B cell (primary cell): ENCODE data around the gene CTNNA3. TPM values are rescaled to one million over a fixed set of nuclear protein-coding genes. Genes with fewer than 3 reads are reported as not detected.

Source experiments
- ATAC-seq: fragments of 200-7000 bp; cut with Tn5 transposase; one replicate; pipeline ENCODE4 v1.10.0; 2021; ENCODE audit warnings: low read depth, mild to moderate bottlenecking, moderate number of reproducible peaks, moderate library complexity
- CTCF ChIA-PET: fragments of 350-600 bp; sonication (Branson Sonifier 250); formaldehyde crosslinking; loops from one replicate; lab custom pipeline; 2021; ENCODE audit warnings: antibody characterized with exemption, inconsistent platforms; lab: Charles Lee
- POLR2A ChIA-PET: fragments of 350-600 bp; sonication (Branson Sonifier 250); formaldehyde crosslinking; loops from one replicate; lab custom pipeline; 2021; ENCODE audit warnings: antibody characterized with exemption; lab: Charles Lee
- DNase-seq: peaks from one replicate; pipeline ENCODE4 v3.0.0; 2013
- H2AFZ ChIP-seq: 2 replicates; pipeline ENCODE4 v1.6.1; 2012; ENCODE audit warnings: mild to moderate bottlenecking, low read depth, low read length; ENCODE audit not compliant: insufficient read depth, poor library complexity, severe bottlenecking
- H3K27ac ChIP-seq, 2 donors: 1 replicate in 1 of 2; 2 replicates in 1 of 2; pipeline ENCODE4 v1.5.1; 2012 to 2013; ENCODE audit warnings: low read length in 2 of 2, mild to moderate bottlenecking in 2 of 2, moderate library complexity in 1 of 2
- H3K27me3 ChIP-seq, 4 experiments: fragments of 200-600 bp in 1 of 4; sonication (generic) in 1 of 4; replicated peaks in 1 of 4; 1 replicate in 2 of 4; 2 replicates in 2 of 4; pipeline versions ENCODE4 v1.6.1 to v1.7.0; 2013 to 2016; ENCODE audit warnings: low read length in 3 of 4, mild to moderate bottlenecking in 2 of 4, mixed read lengths in 1 of 4, moderate library complexity in 1 of 4; ENCODE audit not compliant: insufficient read depth in 4 of 4, control insufficient read depth in 3 of 4; ENCODE audit errors: control extremely low read depth in 1 of 4
- H3K36me3 ChIP-seq, 2 experiments: replicated peaks in 1 of 2; 1 replicate in 1 of 2; 2 replicates in 1 of 2; pipeline versions ENCODE4 v1.6.1 to v1.7.1; 2013; ENCODE audit warnings: low read length in 1 of 2; ENCODE audit not compliant: insufficient read depth in 2 of 2, control insufficient read depth in 1 of 2; ENCODE audit errors: control extremely low read depth in 1 of 2, extremely low read depth in 1 of 2
- H3K4me1 ChIP-seq, 2 donors: fragments of 200-600 bp in 1 of 2; sonication (generic) in 1 of 2; 1 replicate in 1 of 2; 2 replicates in 1 of 2; pipeline versions ENCODE4 v1.5.1 to v1.6.1; 2013 to 2017; ENCODE audit warnings: low read length in 2 of 2; ENCODE audit not compliant: control insufficient read depth in 2 of 2, insufficient read depth in 2 of 2
- H3K4me2 ChIP-seq: replicated peaks from 2 replicates; pipeline ENCODE3; 2012; ENCODE audit warnings: mild to moderate bottlenecking, low read depth, low read length; ENCODE audit not compliant: poor library complexity, severe bottlenecking
- H3K4me3 ChIP-seq, 5 experiments: fragments of 200-600 bp in 1 of 5; sonication (generic) in 1 of 5; 1 replicate in 3 of 5; 2 replicates in 2 of 5; pipeline versions ENCODE4 v1.5.1 to v1.7.0; 2011 to 2016; ENCODE audit warnings: low read length in 4 of 5, mild to moderate bottlenecking in 4 of 5, low read depth in 2 of 5, control low read depth in 1 of 5, moderate library complexity in 1 of 5; ENCODE audit not compliant: insufficient read depth in 1 of 5; ENCODE audit errors: control extremely low read depth in 1 of 5, extremely low read depth in 1 of 5
- H3K79me2 ChIP-seq: fragments of 200-600 bp; sonication (generic); one replicate; pipeline ENCODE4 v1.6.0; 2016; ENCODE audit warnings: low read length; ENCODE audit not compliant: control insufficient read depth, insufficient read depth
- H3K9ac ChIP-seq: fragments of 200-600 bp; sonication (generic); 2 replicates; pipeline ENCODE4 v1.6.1; 2017; ENCODE audit warnings: mild to moderate bottlenecking, low read length, moderate library complexity
- H3K9me3 ChIP-seq, 3 donors: one replicate each; pipeline versions ENCODE4 v1.6.1 to v1.7.1; 2013; ENCODE audit warnings: low read length in 2 of 3; ENCODE audit not compliant: control insufficient read depth in 2 of 3, insufficient read depth in 1 of 3; ENCODE audit errors: control extremely low read depth in 1 of 3
- H4K20me1 ChIP-seq: 2 replicates; pipeline ENCODE4 v1.6.0; 2012; ENCODE audit warnings: mild to moderate bottlenecking, low read length; ENCODE audit not compliant: insufficient read depth, control insufficient read depth, poor library complexity, severe bottlenecking
- H3K27ac Mint-ChIP-seq: one replicate; pipeline ENCODE4 v1.8.0; 2021; ENCODE audit warnings: mixed read lengths
- H3K27me3 Mint-ChIP-seq: one replicate; pipeline ENCODE4 v1.8.0; 2021; ENCODE audit warnings: mixed read lengths
- H3K4me1 Mint-ChIP-seq: one replicate; pipeline ENCODE4 v1.8.0; 2021; ENCODE audit warnings: mixed read lengths
- H3K4me3 Mint-ChIP-seq: one replicate; pipeline ENCODE4 v1.8.0; 2021; ENCODE audit warnings: mixed read lengths
- H3K9me3 Mint-ChIP-seq: one replicate; pipeline ENCODE4 v1.8.0; 2022; ENCODE audit warnings: mixed read lengths; ENCODE audit not compliant: insufficient read depth
- EZH2 ChIP-seq: IDR thresholded peaks from 2 replicates; pipeline ENCODE4 v1.6.1; 2012; ENCODE audit warnings: borderline replicate concordance, low read depth, mild to moderate bottlenecking, moderate library complexity, low read length; ENCODE audit not compliant: insufficient read depth, poor library complexity, severe bottlenecking
- WGBS: methylation state at CpG from one replicate; pipeline ENCODE4 v1.1.5; 2013; ENCODE audit warnings: missing lambda C conversion rate; ENCODE audit not compliant: insufficient coverage; 5-methylcytosine and 5-hydroxymethylcytosine counted together
- intact Hi-C: fragments of 100-400 bp; cut with micrococcal nuclease; formaldehyde crosslinking; loops from one replicate; pipeline ENCODE4 v1.10.0; 2022
- polyA plus RNA-seq: library from polyadenylated mRNA; depleted of rRNA; stranded (reverse); fragments of >200 nt; gene quantifications from 2 replicates; pipeline ENCODE4 v1.2.3, GENCODE V29; 2012
- total RNA-seq, 2 donors: library from RNA; stranded (reverse); fragments of 120-200 nt in 1 of 2; gene quantifications; 1 replicate in 1 of 2; 2 replicates in 1 of 2; pipeline versions ENCODE4 v1.2.3 to v1.2.4, GENCODE V29; 2013 to 2022
- TF ChIP-seq, protein P1 (sequence below): fragments of 200-600 bp; IDR thresholded peaks from one replicate; pipeline ENCODE4 v1.8.0; 2022; ENCODE audit warnings: antibody characterized with exemption, mild to moderate bottlenecking

Gene CTNNA3
- total and polyA plus RNA-seq, 2 donors (not counting 1 experiment from before 2014, with no cell fraction given) = 0.01 TPM; not detected in 1

DNA sequence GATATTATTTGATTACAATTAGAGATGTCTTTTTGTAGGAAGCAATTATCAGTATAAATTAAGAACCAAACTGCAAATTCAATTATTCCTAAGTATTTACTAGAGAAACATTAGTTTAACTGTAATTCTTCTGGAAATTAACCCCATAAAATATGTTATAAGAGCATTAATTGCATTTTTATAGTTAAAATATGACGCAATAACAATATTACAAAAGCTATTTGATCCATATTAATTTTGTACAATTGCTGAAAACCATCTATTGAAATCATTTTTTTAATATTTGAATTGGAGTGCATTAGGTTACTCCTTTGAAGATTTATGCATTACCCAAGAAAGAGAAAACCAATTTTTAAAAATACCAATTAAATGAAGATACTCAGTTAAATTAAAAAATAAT is 1024.9 kb downstream of the CTNNA3 start:
- TF ChIP-seq, protein P1, sequence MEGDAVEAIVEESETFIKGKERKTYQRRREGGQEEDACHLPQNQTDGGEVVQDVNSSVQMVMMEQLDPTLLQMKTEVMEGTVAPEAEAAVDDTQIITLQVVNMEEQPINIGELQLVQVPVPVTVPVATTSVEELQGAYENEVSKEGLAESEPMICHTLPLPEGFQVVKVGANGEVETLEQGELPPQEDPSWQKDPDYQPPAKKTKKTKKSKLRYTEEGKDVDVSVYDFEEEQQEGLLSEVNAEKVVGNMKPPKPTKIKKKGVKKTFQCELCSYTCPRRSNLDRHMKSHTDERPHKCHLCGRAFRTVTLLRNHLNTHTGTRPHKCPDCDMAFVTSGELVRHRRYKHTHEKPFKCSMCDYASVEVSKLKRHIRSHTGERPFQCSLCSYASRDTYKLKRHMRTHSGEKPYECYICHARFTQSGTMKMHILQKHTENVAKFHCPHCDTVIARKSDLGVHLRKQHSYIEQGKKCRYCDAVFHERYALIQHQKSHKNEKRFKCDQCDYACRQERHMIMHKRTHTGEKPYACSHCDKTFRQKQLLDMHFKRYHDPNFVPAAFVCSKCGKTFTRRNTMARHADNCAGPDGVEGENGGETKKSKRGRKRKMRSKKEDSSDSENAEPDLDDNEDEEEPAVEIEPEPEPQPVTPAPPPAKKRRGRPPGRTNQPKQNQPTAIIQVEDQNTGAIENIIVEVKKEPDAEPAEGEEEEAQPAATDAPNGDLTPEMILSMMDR = no peak
- no peak for TF ChIP-seq EZH2
- Histone ChIP-seq H3K4me1 (no peaks in the 10 kb centered on the region), H3K27me3 (no peaks in the 10 kb centered on the region), H3K4me3 (no peak overlapping the region), H3K9ac (no peak overlapping the region), H3K36me3 (no peaks in the 10 kb centered on the region), H3K9me3 (no peaks in the 10 kb centered on the region), H3K4me2 (no peak overlapping the region), H2AFZ (no peak overlapping the region), H3K79me2 (no peaks in the 10 kb centered on the region), H4K20me1 (no peaks in the 10 kb centered on the region), H3K27ac (no peak overlapping the region)
- Mint-ChIP-seq H3K4me1 (no peaks in the 10 kb centered on the region), H3K9me3 (no peaks in the 10 kb centered on the region), H3K4me3 (no peak overlapping the region), H3K27ac (no peak overlapping the region), H3K27me3 (no peaks in the 10 kb centered on the region)
- POLR2A ChIA-PET = no interaction called here
- DNase-seq (no peak), ATAC-seq (no peak)
- no CpG with 5 or more reads among the region's 1 CpG for WGBS
- CTCF ChIA-PET = no interaction called here
- intact Hi-C loops = no loop called here

DNA sequence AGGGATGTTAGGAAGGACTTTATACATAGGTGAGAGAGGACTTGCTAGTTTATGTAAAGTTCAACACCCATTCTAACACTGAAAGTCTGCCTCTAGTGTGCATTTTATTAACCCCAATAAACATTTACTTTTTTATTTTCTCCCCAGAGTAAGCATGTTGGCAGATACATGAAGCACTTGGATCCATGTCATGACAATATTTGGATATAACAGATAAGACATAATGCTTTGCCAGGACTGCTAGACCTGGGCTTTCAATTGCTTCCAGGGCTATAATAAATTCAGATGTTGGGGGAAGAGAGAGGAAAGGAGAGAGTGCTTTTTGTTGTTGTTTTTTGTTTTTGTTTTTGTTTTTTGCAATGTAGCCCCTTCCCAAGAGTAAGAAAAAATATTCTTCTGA is 1039.5 kb downstream of the CTNNA3 start:
- no peak overlapping the region for H3K27ac Mint-ChIP-seq
- peaks cover 0 to 3% (median 2%) of the 10 kb centered on the region in 3 donors for H3K9me3 ChIP-seq
- H3K4me3 ChIP-seq = no peak overlapping the region
- intact Hi-C loops = no loop called here
- H3K4me1 ChIP-seq = no peaks in the 10 kb centered on the region
- no peak overlapping the region for H2AFZ ChIP-seq
- no peaks in the 10 kb centered on the region for H3K4me1 Mint-ChIP-seq
- H3K4me2 ChIP-seq = no peak overlapping the region
- ChIA-PET CTCF (no interaction called here), POLR2A (no interaction called here)
- H3K27me3 Mint-ChIP-seq = no peaks in the 10 kb centered on the region
- no peak overlapping the region for H3K4me3 Mint-ChIP-seq
- H3K79me2 ChIP-seq = no peaks in the 10 kb centered on the region
- no peaks in the 10 kb centered on the region for H3K27me3 ChIP-seq
- H3K9ac ChIP-seq = no peak overlapping the region
- H3K36me3 ChIP-seq = no peaks in the 10 kb centered on the region
- no peaks in the 10 kb centered on the region for H4K20me1 ChIP-seq
- ATAC-seq (no peak), DNase-seq (no peak)
- H3K27ac ChIP-seq = no peak overlapping the region
- peaks cover 6% of the 10 kb centered on the region for H3K9me3 Mint-ChIP-seq
- TF ChIP-seq, protein P1 = no peak
- TF ChIP-seq EZH2 = no peak
